GM12878 (cell line): ENCODE measurements around the gene LPCAT2. TPM values are rescaled to one million over a fixed set of nuclear protein-coding genes. Genes with fewer than 3 reads are reported as not detected.

ENCODE experiments used
- ATAC-seq: fragments of 200-7000 bp; cut with Tn5 transposase; 3 replicates; pipeline ENCODE4 v1.9.1; 2020; ENCODE audit warnings: mild to moderate bottlenecking, moderate library complexity
- BruUV-seq: library from RNA; stranded (reverse); fragments of 400-500 nt; replicated peaks from 2 replicates; lab custom pipeline; 2021; lab: Mats Ljungman, UMichigan
- CTCF ChIA-PET: fragments of 300-600 bp; sonication (Branson Sonifier 250); formaldehyde crosslinking; extraction: SDS; loops from one replicate; lab custom pipeline; 2021; ENCODE audit warnings: inconsistent platforms; lab: Yijun Ruan, JAX
- POLR2A ChIA-PET: fragments of 350-600 bp; formaldehyde crosslinking; extraction: SDS; loops from one replicate; lab custom pipeline; 2021; ENCODE audit warnings: inconsistent platforms; lab: Charles Lee
- RAD21 ChIA-PET: fragments of 300-600 bp; sonication (Branson Sonifier 250); formaldehyde crosslinking; loops from one replicate; lab custom pipeline; 2023; ENCODE audit warnings: antibody characterized with exemption; ENCODE audit not compliant: unreplicated experiment; lab: Charles Lee
- SMC1A ChIA-PET: fragments of 300-600 bp; sonication (Branson Sonifier 250); formaldehyde crosslinking; loops from one replicate; lab custom pipeline; 2023; ENCODE audit not compliant: unreplicated experiment, uncharacterized antibody; lab: Charles Lee
- DNase-seq: peaks from one replicate; pipeline ENCODE4 v3.0.0-alpha.2; 2011; ENCODE audit warnings: low read depth, low spot score
- FAIRE-seq: peaks from 3 replicates; lab custom pipeline; 2011; peaks lifted over from hg19 to GRCh38; lab: Jason Lieb, UNC
- H2AFZ ChIP-seq: 2 replicates; pipeline ENCODE4 v1.6.0; 2011; ENCODE audit warnings: low read depth, low read length, control low read depth; ENCODE audit not compliant: control insufficient read depth
- H3K27ac ChIP-seq: 2 replicates; pipeline ENCODE4 v1.5.1; 2011; ENCODE audit warnings: control low read depth; ENCODE audit not compliant: control insufficient read depth, insufficient read depth
- H3K27me3 ChIP-seq, 2 experiments: replicated peaks in 1 of 2; 2 replicates each; pipeline versions ENCODE4 v1.6.0 to v1.6.1; 2011; ENCODE audit warnings: low read length in 1 of 2; ENCODE audit not compliant: control insufficient read depth in 2 of 2, insufficient read depth in 2 of 2
- H3K36me3 ChIP-seq, 2 experiments: 2 replicates each; pipeline ENCODE4 v1.5.1; 2011; ENCODE audit warnings: low read length in 1 of 2; ENCODE audit not compliant: control insufficient read depth in 2 of 2, insufficient read depth in 2 of 2
- H3K4me1 ChIP-seq: 2 replicates; pipeline ENCODE4 v1.6.1; 2011; ENCODE audit warnings: mild to moderate bottlenecking, low read length, moderate library complexity, mixed read lengths; ENCODE audit not compliant: control insufficient read depth, insufficient read depth
- H3K4me2 ChIP-seq: 2 replicates; pipeline ENCODE4 v1.6.0; 2011; ENCODE audit warnings: control low read depth; ENCODE audit not compliant: control insufficient read depth, insufficient read depth
- H3K4me3 ChIP-seq: fragments of 200-600 bp; sonication (generic); 2 replicates; pipeline ENCODE4 v1.5.1; 2016
- H3K79me2 ChIP-seq: 2 replicates; pipeline ENCODE4 v1.6.0; 2011; ENCODE audit warnings: low read length; ENCODE audit not compliant: control insufficient read depth, insufficient read depth
- H3K9ac ChIP-seq: 2 replicates; pipeline ENCODE4 v1.8.0; 2011; ENCODE audit warnings: low read length, control low read depth, mixed read lengths; ENCODE audit not compliant: control insufficient read depth, insufficient read depth
- H3K9me3 ChIP-seq: replicated peaks from 3 replicates; pipeline ENCODE4 v1.5.1; 2011; ENCODE audit warnings: mild to moderate bottlenecking, low read length; ENCODE audit not compliant: control insufficient read depth, insufficient read depth
- H4K20me1 ChIP-seq: 2 replicates; pipeline ENCODE4 v1.6.0; 2011; ENCODE audit not compliant: control insufficient read depth, insufficient read depth
- CREB1 ChIP-seq: IDR thresholded peaks from 2 replicates; pipeline ENCODE4 v1.6.1; 2012; ENCODE audit warnings: low read depth, mild to moderate bottlenecking, inconsistent platforms
- EZH2 ChIP-seq: IDR thresholded peaks from 2 replicates; pipeline ENCODE4 v1.6.1; 2012; ENCODE audit warnings: low read depth, mild to moderate bottlenecking, control low read depth, inconsistent platforms, low read length, borderline replicate concordance; ENCODE audit not compliant: control insufficient read depth
- GABPA ChIP-seq: IDR thresholded peaks from 2 replicates; pipeline ENCODE4 v1.6.1; 2014; ENCODE audit warnings: antibody characterized with exemption, low read depth, mild to moderate bottlenecking, inconsistent platforms
- KAT2A ChIP-seq: conservative IDR thresholded peaks from 2 replicates; pipeline ENCODE4 v1.6.1; 2011; ENCODE audit warnings: low read depth, low read length; ENCODE audit not compliant: control insufficient read depth
- MEF2B ChIP-seq: fragments of 450-650 bp; IDR thresholded peaks from 2 replicates; pipeline ENCODE4 v1.6.1; 2018; ENCODE audit warnings: mild to moderate bottlenecking, moderate library complexity; ENCODE audit not compliant: partially characterized antibody, poor library complexity, severe bottlenecking
- SIN3A ChIP-seq: IDR thresholded peaks from 2 replicates; pipeline ENCODE4 v1.6.1; 2012; ENCODE audit warnings: low read depth, low read length, improper control_type of control experiment
- SMAD5 ChIP-seq: IDR thresholded peaks from 2 replicates; pipeline ENCODE4 v1.6.1; 2016; ENCODE audit warnings: antibody characterized with exemption, low read depth
- ZBED1 ChIP-seq: IDR thresholded peaks from 2 replicates; pipeline ENCODE4 v1.6.1; 2016; ENCODE audit warnings: borderline replicate concordance
- WGBS: methylation state at CpG from one replicate; pipeline ENCODE4 v1.1.6; 2016; ENCODE audit warnings: low lambda C conversion rate; ENCODE audit not compliant: insufficient replicate concordance, insufficient coverage; ENCODE audit errors: missing lambda C conversion rate; 5-methylcytosine and 5-hydroxymethylcytosine counted together
- in situ Hi-C: fragments of 300-500 bp; cut with MboI; formaldehyde crosslinking; loops from 9 replicates; pipeline ENCODE4 v1.14.3; 2018; ENCODE audit warnings: mixed read lengths
- intact Hi-C: fragments of 100-400 bp; cut with micrococcal nuclease; formaldehyde crosslinking; loops from one replicate; pipeline ENCODE4 v1.14.2; 2022; ENCODE audit not compliant: unreplicated experiment
- polyA plus RNA-seq, 11 experiments: library from polyadenylated mRNA; depleted of rRNA in 4 of 11; unstranded in 6 of 11; stranded (reverse) in 5 of 11; fragments of >200 nt; fragmentation: Nextera tagmentation in 4 of 11; fragmentation: Illumina TruSeq in 1 of 11; extraction: Ambion mirVana in 4 of 11; extraction: Trizol in 1 of 11; gene quantifications; 1 replicate in 1 of 11; 2 replicates in 10 of 11; pipeline versions ENCODE4 v1.2.1 to v1.2.3, GENCODE V29; 2011 to 2016; ENCODE audit warnings: inconsistent platforms in 2 of 11, missing spikeins in 2 of 11, low read depth in 1 of 11
- total RNA-seq, 4 experiments: library from RNA; depleted of rRNA in 3 of 4; stranded (reverse); fragments of >200 nt in 3 of 4; fragmentation: Illumina TruSeq in 1 of 4; extraction: Trizol in 1 of 4; gene quantifications; 2 replicates each; pipeline versions ENCODE4 v1.2.1 to v1.2.3, GENCODE V29; 2013 to 2021
- TF ChIP-seq, protein P1 (sequence below): IDR thresholded peaks from 2 replicates; pipeline ENCODE4 v1.6.1; 2012; ENCODE audit warnings: low read depth, low read length, improper control_type of control experiment

The LPCAT2 gene
- total and polyA plus RNA-seq, 10 of the 15 experiments (the other 5 are each of a cell fraction or from before 2014, with no cell fraction given) = 0.01 TPM; not detected in 9

GRCh38 chr16:55489956-55490265, 19.0 kb upstream of the LPCAT2 start:
- Histone ChIP-seq H4K20me1 (no peaks in the 10 kb centered on the region), H3K79me2 (no peaks in the 10 kb centered on the region), H3K36me3 (no peaks in the 10 kb centered on the region), H3K4me3 (no peak overlapping the region), H3K27me3 (no peaks in the 10 kb centered on the region; a peak in 1 of 4 replicates), H3K4me2 (no peak overlapping the region), H2AFZ (no peak overlapping the region), H3K27ac (no peak overlapping the region), H3K4me1 (no peaks in the 10 kb centered on the region), H3K9me3 (no peaks in the 10 kb centered on the region), H3K9ac (no peak overlapping the region)
- in situ Hi-C loops = no loop called here
- ChIA-PET RAD21 (no interaction called here), CTCF (interaction anchor here (1.3 kb wide), 1 partner anchor 25 kb away, joined by 3 read pairs; no protein-coding TSS in a partner anchor), POLR2A (no interaction called here), SMC1A (no interaction called here)
- ATAC-seq (no peak), FAIRE-seq (no peak), DNase-seq (no peak)
- intact Hi-C loops = no loop called here
- no TSS peak for BruUV-seq
- 13% methylated on average over 2 of the region's 2 CpGs for WGBS
- TF ChIP-seq MEF2B (no peak), KAT2A (no peak), EZH2 (no peak), CREB1 (no peak), GABPA (no peak), SIN3A (no peak), SMAD5 (no peak), ZBED1 (no peak)
- TF ChIP-seq, protein P1, sequence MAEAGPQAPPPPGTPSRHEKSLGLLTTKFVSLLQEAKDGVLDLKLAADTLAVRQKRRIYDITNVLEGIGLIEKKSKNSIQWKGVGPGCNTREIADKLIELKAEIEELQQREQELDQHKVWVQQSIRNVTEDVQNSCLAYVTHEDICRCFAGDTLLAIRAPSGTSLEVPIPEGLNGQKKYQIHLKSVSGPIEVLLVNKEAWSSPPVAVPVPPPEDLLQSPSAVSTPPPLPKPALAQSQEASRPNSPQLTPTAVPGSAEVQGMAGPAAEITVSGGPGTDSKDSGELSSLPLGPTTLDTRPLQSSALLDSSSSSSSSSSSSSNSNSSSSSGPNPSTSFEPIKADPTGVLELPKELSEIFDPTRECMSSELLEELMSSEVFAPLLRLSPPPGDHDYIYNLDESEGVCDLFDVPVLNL = no peak
